ENCODE measurements around the gene TMEM252.

The TMEM252 gene

GRCh38 chr9:68545033-68545705, 4.5 kb upstream of the TMEM252 start:
- DNase-seq (ENCODE audit: low read depth, low spot score) = no peak

DNA sequence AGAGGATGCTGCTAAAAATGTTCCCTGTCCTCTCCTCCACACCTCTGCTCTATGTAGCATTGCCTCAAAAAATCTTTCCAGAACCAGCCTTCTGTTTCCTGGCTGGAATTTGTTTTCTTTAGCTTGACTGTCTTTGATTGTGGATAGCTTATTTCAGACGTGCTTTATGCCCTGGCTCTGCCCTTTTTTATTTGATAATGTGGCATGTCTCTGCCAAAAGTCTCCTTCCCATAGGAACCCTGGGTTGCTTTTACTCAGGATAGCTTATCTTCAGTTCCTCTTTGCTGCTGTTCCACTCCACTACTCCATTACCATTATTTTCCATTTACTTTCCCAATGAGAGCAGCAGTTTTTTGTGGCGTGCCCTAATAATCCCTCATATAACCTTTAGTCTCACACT, 885 bp upstream of the TMEM252 start:
- DNase-seq (ENCODE audit: low read depth, low spot score) = no peak

- DNase-seq (ENCODE audit: low read depth, low spot score) = no peak
Observed at GRCh38 chr9:68538200-68538599, 2.5 kb downstream of the TMEM252 start.

DNA sequence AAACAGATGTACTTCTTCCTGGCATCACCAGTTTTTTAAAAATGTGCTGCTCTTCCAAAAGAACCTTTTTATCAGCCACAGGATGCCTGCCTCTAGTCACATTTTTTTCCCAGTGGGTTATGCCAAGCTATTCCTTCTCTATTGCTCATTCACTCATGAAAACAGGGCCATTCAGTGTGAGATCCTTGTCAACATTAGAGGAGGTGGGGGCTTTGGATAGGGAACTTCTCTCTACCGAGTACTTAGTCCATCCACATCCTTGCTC, 3.1 kb downstream of the TMEM252 start:
- no peak for DNase-seq (ENCODE audit: low read depth, low spot score)

DNA sequence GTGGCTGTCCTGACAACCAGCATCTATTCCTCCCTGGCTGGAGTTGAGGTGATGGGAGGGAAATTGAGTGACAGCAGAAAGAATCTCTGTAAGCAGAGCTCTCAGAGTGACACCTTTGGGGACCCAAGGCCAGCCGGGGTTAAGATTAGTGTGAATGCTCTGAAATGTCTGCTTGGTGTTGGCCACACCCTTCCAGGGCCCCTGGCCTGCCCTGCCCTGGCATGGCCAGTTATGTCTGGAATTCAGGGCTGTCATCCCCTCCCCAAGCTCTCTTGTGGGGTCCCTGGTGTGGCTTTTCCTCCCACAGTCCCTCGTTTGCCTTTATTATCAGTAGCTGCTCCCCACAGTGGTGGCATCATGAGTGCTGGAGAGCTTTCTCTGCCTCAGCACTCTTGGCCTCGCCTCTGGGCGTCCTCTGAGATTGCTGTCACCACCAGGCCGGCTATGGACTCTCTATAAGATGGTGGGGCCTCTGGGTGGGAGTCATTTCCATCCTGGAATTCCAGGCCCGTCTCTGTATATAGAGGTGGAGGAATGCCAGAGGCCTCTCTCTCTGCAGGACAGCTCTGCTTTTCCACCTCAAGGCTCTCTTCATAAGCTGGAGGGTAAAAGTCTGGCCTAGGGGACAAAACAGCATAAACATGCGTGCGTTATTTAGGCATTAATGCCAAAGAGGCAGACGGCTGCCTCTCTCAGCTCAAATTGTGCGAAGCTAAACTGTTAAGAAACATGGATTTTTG, 3.6 kb downstream of the TMEM252 start:
- DNase-seq (ENCODE audit: low read depth, low spot score) = no peak

- no peak for DNase-seq (ENCODE audit: low read depth, low spot score)
Observed at GRCh38 chr9:68533678-68534077, 7.0 kb downstream of the TMEM252 start.

- DNase-seq (ENCODE audit: low read depth, low spot score) = no peak
Observed at GRCh38 chr9:68532131-68532530, 8.6 kb downstream of the TMEM252 start.

GRCh38 chr9:68530618-68531017, 10.1 kb downstream of the TMEM252 start:
- no peak for DNase-seq (ENCODE audit: low read depth, low spot score)

- DNase-seq (ENCODE audit: low read depth, low spot score) = no peak
Observed at GRCh38 chr9:68523367-68523936, 17.2 kb downstream of the TMEM252 start.

DNA sequence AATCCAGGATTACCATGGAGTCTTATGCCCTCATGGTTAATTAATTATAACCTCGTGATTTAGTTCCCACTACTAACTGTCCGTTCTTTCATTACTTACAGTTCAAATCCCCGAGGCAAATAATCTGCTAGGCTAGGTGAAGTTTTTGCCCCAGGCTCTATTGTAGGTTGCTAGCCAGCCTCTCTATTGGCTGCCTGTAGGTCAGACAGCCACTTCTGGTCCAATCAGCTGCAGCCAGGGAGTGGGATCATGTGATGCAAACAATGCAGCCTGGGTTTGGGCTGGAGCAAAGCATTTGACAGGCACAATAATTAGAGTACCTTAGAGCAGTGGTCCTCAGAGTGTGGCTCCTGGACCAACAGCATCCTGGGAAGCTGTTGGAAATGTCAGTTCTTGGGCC, 17.7 kb downstream of the TMEM252 start:
- no peak for DNase-seq (ENCODE audit: low read depth, low spot score)

GRCh38 chr9:68522131-68522530, 18.6 kb downstream of the TMEM252 start:
- DNase-seq (ENCODE audit: low read depth, low spot score) = no peak

GRCh38 chr9:68515326-68516017, 25.2 kb downstream of the TMEM252 start:
- no peak for DNase-seq (ENCODE audit: low read depth, low spot score)

GRCh38 chr9:68513981-68514380, 26.7 kb downstream of the TMEM252 start:
- DNase-seq (ENCODE audit: low read depth, low spot score) = no peak

- DNase-seq (ENCODE audit: low read depth, low spot score) = no peak
Observed at GRCh38 chr9:68513385-68513784, 27.3 kb downstream of the TMEM252 start.

GRCh38 chr9:68509689-68510088, 31.0 kb downstream of the TMEM252 start:
- DNase-seq (ENCODE audit: low read depth, low spot score) = no peak

- no peak for DNase-seq (ENCODE audit: low read depth, low spot score)
Observed at GRCh38 chr9:68508547-68508946, 32.1 kb downstream of the TMEM252 start.

GRCh38 chr9:68507806-68508145, 32.9 kb downstream of the TMEM252 start:
- no peak for DNase-seq (ENCODE audit: low read depth, low spot score)

DNA sequence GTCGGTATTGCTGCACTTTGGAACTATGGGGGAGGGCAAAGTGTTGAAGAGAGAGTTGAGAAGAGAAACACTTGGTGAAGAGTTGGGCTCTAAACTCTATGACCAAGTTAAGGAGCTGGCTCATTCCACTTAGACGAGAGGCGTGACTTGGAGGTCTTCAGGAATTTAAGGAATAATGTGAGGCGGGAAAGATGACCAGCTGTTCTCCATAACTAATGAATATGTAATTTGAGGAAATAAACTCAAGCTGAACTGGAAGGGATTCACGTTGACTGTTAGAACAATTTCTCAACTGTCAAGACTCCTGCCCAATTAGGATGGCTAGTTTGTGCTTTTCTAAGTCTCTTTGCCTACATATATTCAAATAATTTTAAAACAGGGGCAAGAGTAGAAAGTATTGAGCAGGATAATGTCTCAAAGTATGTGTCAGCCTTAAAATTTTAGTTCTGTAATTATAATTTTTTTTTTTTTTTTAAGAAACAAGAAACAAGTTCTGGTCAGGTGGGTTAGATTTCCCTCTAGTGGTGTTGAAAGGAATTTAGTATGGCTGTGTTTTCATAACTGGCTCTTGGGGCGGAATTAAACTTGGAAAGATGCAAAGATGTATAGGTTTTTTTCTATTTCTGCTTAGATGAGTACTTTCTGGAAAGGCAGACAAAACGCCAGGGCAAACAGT, 33.4 kb downstream of the TMEM252 start:
- no peak for DNase-seq (ENCODE audit: low read depth, low spot score)

DNA sequence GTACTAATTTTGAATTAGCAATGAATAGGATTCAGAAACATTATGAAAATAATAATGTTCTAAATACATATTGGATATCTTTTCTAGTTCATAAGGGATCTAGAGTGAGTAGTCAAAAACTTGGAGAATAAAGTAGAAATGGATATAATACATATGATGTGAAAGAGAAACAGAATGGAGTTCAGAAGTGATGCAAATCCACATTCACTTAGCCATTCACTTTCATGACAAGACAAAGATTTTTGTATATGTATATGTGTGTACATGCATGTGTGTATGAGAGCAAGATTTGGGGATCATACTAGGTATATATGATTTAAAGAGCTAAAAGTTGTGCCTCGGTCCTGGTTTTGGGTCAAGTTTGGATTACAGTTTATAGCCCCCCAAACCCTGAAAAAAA, 34.1 kb downstream of the TMEM252 start:
- no peak for DNase-seq (ENCODE audit: low read depth, low spot score)

DNA sequence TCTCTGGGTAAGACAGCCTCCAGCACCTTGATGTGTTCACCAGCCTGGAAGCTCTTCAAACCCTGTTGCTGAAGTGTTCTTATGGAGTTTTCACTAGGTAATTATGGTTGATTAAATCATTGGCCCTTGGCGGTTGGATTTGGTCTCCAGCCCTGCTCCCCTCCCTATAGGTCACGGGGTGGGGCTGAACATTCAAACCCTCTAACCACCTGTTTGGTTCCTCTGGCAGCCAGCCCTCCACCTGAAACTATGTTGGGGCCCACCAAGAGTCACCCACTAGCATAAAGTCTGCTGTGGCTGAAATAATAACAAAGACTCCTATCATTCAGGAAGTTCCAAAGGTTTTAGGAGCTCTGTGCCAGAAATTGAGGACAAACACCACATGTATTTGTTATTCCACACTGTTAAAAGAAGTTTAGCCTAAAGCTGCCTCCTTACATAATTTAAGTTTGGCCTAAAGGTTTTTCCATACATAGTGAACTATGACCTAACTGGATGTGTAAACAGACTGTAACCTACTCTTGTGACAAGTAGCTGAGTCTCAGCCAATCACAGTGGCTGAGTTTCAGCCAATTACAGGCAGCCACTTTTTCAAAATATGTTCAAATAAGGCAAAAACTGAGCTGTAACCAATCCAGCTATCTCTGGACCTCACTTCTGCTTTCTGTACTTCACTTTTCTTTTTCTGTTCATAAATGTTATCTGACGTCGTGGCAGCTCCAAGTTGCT, 34.8 kb downstream of the TMEM252 start:
- DNase-seq (ENCODE audit: low read depth, low spot score) = no peak

DNA sequence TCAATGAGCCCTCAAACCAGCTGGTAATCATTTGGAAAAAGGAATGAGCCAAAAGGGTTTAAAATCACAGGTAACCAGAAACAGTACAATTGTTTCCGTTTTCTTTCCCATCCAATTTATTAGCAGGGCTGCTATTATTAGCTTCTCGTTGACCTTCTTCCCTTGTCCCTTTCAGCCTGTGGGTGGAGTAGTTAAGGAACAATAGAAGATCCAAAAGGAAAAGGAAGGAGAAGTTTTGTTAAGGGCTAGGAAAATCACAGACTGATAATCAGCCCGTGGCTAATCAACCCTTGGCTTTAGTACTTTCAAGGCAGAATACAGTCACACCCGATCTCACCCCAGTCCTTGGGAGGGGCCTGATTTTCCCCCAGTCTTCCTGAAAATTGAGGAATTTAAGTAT, 38.4 kb downstream of the TMEM252 start:
- no peak for DNase-seq (ENCODE audit: low read depth, low spot score)
